HepG2 (cell line): ENCODE data around the gene BCAM. TPM values are rescaled to one million over a fixed set of nuclear protein-coding genes. Genes with fewer than 3 reads are reported as not detected.

Experiments
- CEBPG ChIP-seq: IDR thresholded peaks from 2 replicates; pipeline ENCODE4 v1.6.1; 2016
- ELF4 ChIP-seq: sonication (generic); formaldehyde crosslinking; IDR thresholded peaks from 2 replicates; pipeline ENCODE4 v1.5.0; 2020; ENCODE audit warnings: missing genetic modification reagents, mild to moderate bottlenecking, moderate library complexity, borderline replicate concordance
- MAFK ChIP-seq, 2 experiments: IDR thresholded peaks in 1 of 2; conservative IDR thresholded peaks in 1 of 2; 2 replicates each; pipeline ENCODE4 v1.6.1; 2011; ENCODE audit warnings: improper control_type of control experiment in 2 of 2, low read length in 2 of 2
- NFYB ChIP-seq: sonication (generic); formaldehyde crosslinking; IDR thresholded peaks from 2 replicates; pipeline ENCODE4 v1.4.0; 2020; ENCODE audit warnings: missing genetic modification reagents
- RAD21 ChIP-seq: fragments of 450-650 bp; formaldehyde crosslinking; IDR thresholded peaks from 2 replicates; pipeline ENCODE4 v1.5.0; 2020; ENCODE audit warnings: mild to moderate bottlenecking
- RBFOX2 ChIP-seq: fragments of 200-400 bp; formaldehyde crosslinking; IDR thresholded peaks from 2 replicates; pipeline ENCODE4 v1.6.1; 2017; ENCODE audit warnings: low read depth, mild to moderate bottlenecking, low read length
- YEATS4 ChIP-seq: sonication (generic); formaldehyde crosslinking; IDR thresholded peaks from 2 replicates; pipeline ENCODE4 v1.4.0; 2020; ENCODE audit warnings: missing genetic modification reagents, borderline replicate concordance
- ZFYVE20 ChIP-seq: sonication (generic); formaldehyde crosslinking; IDR thresholded peaks from 2 replicates; pipeline ENCODE4 v1.8.0; 2023; ENCODE audit warnings: low read depth, mild to moderate bottlenecking, moderate library complexity, missing genetic modification reagents, borderline replicate concordance
- ZNF598 ChIP-seq: sonication (generic); formaldehyde crosslinking; IDR thresholded peaks from 2 replicates; pipeline ENCODE4 v1.5.1; 2020; ENCODE audit warnings: mild to moderate bottlenecking, missing genetic modification reagents, borderline replicate concordance
- ZNF674 ChIP-seq: sonication (generic); formaldehyde crosslinking; IDR thresholded peaks from 2 replicates; pipeline ENCODE4 v1.5.0; 2020; ENCODE audit warnings: low read depth, mild to moderate bottlenecking, missing genetic modification reagents
- ZNF83 ChIP-seq: sonication (generic); formaldehyde crosslinking; IDR thresholded peaks from 2 replicates; pipeline ENCODE4 v1.4.0; 2020; ENCODE audit warnings: missing genetic modification reagents, mild to moderate bottlenecking, borderline replicate concordance
- ZNF850 ChIP-seq: sonication (generic); formaldehyde crosslinking; conservative IDR thresholded peaks from 2 replicates; pipeline ENCODE4 v1.9.0; 2021; ENCODE audit warnings: mild to moderate bottlenecking, missing genetic modification reagents
- polyA plus RNA-seq, 8 experiments: library from polyadenylated mRNA; depleted of rRNA in 3 of 8; stranded (reverse) in 7 of 8; unstranded in 1 of 8; fragments of >200 nt; fragmentation: Illumina TruSeq in 4 of 8; extraction: Trizol in 4 of 8; gene quantifications; 2 replicates each; pipeline versions ENCODE4 v1.2.1 to v1.2.3, GENCODE V29; 2011 to 2016; ENCODE audit warnings: low read depth in 4 of 8, missing spikeins in 1 of 8, mixed read lengths in 1 of 8; ENCODE audit not compliant: insufficient read depth in 1 of 8
- total RNA-seq, 5 experiments: library from RNA; depleted of rRNA; stranded (reverse); fragments of >200 nt; fragmentation: Illumina TruSeq; extraction: Trizol; gene quantifications; 2 replicates each; pipeline ENCODE4 v1.2.3, GENCODE V29; 2016; ENCODE audit warnings: low read depth in 1 of 5
- TF ChIP-seq, protein P1 (sequence below): sonication (generic); formaldehyde crosslinking; IDR thresholded peaks from 2 replicates; pipeline ENCODE4 v1.4.0; 2020; ENCODE audit warnings: mild to moderate bottlenecking, missing genetic modification reagents
- TF ChIP-seq, protein P2 (sequence below): sonication (generic); formaldehyde crosslinking; IDR thresholded peaks from 2 replicates; pipeline ENCODE4 v1.4.0; 2020; ENCODE audit warnings: missing genetic modification reagents
- TF ChIP-seq, protein P3 (sequence below): sonication (generic); formaldehyde crosslinking; IDR thresholded peaks from 2 replicates; pipeline ENCODE4 v1.5.0; 2020; ENCODE audit warnings: mild to moderate bottlenecking, low read depth, missing genetic modification reagents, borderline replicate concordance

Gene BCAM
- total and polyA plus RNA-seq, 2 of the 13 experiments (the other 11 are each of a cell fraction or from before 2014, with no cell fraction given), result 51.2 to 62.7 TPM

DNA sequence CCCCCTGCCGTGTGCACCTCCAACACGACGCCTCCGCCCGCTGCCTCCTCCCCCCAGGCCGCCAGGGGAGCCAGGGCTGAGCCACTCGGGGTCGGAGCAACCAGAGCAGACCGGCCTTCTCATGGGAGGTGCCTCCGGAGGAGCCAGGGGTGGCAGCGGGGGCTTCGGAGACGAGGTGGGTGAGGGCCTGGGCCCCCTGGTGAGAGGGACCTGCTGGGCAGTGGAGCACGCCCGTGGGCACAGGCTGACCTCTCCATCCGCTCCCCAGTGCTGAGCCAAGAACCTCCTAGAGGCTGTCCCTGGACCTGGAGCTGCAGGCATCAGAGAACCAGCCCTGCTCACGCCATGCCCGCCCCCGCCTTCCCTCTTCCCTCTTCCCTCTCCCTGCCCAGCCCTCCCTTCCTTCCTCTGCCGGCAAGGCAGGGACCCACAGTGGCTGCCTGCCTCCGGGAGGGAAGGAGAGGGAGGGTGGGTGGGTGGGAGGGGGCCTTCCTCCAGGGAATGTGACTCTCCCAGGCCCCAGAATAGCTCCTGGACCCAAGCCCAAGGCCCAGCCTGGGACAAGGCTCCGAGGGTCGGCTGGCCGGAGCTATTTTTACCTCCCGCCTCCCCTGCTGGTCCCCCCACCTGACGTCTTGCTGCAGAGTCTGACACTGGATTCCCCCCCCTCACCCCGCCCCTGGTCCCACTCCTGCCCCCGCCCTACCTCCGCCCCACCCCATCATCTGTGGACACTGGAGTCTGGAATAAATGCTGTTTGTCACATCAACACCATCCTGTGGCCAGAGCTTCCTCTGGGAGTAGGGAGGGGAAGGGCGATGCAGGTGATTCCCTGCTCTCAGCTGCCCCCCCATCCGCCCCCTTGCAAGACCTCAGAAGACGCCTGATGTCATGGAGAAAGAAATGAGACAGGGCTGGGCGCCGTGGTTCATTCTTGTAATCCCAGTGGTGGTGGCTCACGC is 12.0 kb downstream of the BCAM start (continued):
- TF ChIP-seq ZNF598 (CRISPR knock-in tag) (no peak), MAFK (conservative IDR thresholded peaks at IDR 0.05 in 1 of 2, IDR thresholded peaks at IDR 0.05 in 1 of 2; ENCODE audit: low read length in 2 of 2) (no peak), ELF4 (CRISPR knock-in tag) (no peak), RBFOX2 (peak; percentile 78), ZNF674 (CRISPR knock-in tag) (no peak), RAD21 (CRISPR knock-in tag) (no peak), YEATS4 (CRISPR knock-in tag) (no peak), ZFYVE20 (CRISPR knock-in tag) (no peak), ZNF850 (CRISPR knock-in tag) (no peak), ZNF83 (no peak), NFYB (CRISPR knock-in tag) (no peak), CEBPG (no peak)
- TF ChIP-seq, protein P1, sequence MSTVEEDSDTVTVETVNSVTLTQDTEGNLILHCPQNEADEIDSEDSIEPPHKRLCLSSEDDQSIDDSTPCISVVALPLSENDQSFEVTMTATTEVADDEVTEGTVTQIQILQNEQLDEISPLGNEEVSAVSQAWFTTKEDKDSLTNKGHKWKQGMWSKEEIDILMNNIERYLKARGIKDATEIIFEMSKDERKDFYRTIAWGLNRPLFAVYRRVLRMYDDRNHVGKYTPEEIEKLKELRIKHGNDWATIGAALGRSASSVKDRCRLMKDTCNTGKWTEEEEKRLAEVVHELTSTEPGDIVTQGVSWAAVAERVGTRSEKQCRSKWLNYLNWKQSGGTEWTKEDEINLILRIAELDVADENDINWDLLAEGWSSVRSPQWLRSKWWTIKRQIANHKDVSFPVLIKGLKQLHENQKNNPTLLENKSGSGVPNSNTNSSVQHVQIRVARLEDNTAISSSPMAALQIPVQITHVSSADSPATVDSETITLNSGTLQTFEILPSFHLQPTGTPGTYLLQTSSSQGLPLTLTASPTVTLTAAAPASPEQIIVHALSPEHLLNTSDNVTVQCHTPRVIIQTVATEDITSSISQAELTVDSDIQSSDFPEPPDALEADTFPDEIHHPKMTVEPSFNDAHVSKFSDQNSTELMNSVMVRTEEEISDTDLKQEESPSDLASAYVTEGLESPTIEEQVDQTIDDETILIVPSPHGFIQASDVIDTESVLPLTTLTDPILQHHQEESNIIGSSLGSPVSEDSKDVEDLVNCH (CRISPR knock-in tag), result no peak
- TF ChIP-seq, protein P2, sequence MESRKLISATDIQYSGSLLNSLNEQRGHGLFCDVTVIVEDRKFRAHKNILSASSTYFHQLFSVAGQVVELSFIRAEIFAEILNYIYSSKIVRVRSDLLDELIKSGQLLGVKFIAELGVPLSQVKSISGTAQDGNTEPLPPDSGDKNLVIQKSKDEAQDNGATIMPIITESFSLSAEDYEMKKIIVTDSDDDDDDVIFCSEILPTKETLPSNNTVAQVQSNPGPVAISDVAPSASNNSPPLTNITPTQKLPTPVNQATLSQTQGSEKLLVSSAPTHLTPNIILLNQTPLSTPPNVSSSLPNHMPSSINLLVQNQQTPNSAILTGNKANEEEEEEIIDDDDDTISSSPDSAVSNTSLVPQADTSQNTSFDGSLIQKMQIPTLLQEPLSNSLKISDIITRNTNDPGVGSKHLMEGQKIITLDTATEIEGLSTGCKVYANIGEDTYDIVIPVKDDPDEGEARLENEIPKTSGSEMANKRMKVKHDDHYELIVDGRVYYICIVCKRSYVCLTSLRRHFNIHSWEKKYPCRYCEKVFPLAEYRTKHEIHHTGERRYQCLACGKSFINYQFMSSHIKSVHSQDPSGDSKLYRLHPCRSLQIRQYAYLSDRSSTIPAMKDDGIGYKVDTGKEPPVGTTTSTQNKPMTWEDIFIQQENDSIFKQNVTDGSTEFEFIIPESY, result 0 out of 2 replicates have a peak, but pooled peaks have one; percentile 32
- TF ChIP-seq, protein P3, sequence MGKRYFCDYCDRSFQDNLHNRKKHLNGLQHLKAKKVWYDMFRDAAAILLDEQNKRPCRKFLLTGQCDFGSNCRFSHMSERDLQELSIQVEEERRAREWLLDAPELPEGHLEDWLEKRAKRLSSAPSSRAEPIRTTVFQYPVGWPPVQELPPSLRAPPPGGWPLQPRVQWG, result no peak
